Measurements from ENCODE around the gene GTPBP6. TPM values are rescaled to one million over a fixed set of nuclear protein-coding genes. Genes with fewer than 3 reads are reported as not detected.

Gene GTPBP6
- total and polyA plus RNA-seq, 4 donors = 11.8 to 79.1 (median 59.6) TPM

DNA sequence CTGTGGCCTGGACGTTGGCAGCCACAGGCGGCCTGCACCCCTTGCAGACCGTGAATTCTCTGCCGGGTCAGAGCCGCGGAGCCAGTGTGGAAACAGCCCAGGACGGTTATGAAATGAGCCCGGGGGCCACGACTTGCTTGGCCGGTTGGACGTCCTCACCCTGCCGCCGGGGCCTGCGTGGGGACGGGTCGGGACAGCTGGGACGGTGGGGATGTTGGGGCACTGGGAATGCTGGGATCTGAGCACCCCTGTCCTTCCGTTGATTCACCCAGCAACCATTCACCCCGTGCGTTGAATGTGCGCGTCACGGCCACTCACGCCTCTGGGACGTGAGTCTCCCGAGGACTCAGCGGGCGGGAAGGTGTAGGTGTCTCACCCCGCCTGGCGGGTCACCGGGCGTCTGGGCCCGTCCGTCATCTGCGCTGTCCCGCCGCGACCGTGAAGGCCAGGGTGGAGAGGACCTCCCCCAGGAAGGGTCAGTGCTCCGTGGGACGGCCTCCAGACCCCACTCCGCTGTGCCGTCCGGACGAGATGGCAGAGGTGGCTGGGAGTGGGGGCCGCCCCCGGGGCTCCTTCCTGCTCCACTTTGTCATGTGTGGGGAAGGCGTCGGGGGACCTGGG lies 41.9 kb downstream of the GTPBP6 start:
- Histone ChIP-seq H3K4me3 (peak overlapping the region; percentile 21), H3K36me3 (ENCODE audit: control insufficient read depth in 4 of 4, insufficient read depth in 4 of 4, low read length in 4 of 4) (no peaks in the 10 kb centered on the region), H3K27ac (ENCODE audit: low read depth in 1 of 2, low read length in 1 of 2) (peak overlapping the region; percentile 42 to 82), H3K4me1 (ENCODE audit: control insufficient read depth in 5 of 5, insufficient read depth in 5 of 5, low read length in 5 of 5) (peaks cover 0 to 15% (median 3%) of the 10 kb centered on the region in 5 donors), H3K9me3 (ENCODE audit: control insufficient read depth in 4 of 4, insufficient read depth in 3 of 4, low read length in 3 of 4) (no peaks in the 10 kb centered on the region), H3K27me3 (ENCODE audit: control insufficient read depth in 3 of 3, insufficient read depth in 3 of 3, low read length in 2 of 3) (peaks cover 0 to 6% (median 0%) of the 10 kb centered on the region in 3 donors), H3K9ac (ENCODE audit: insufficient read depth in 1 of 2, low read length in 2 of 2) (peak overlapping the region in 1 of 2 donors; percentile 25)
- peak in 2 of 3 donors; percentile 27 to 45 for DNase-seq
- ATAC-seq (ENCODE audit: insufficient read depth, low FRiP score) = peak; percentile 42
- TF ChIP-seq CTCF (IDR thresholded peaks at IDR 0.05; ENCODE audit: control extremely low read depth, extremely low read depth) = no peak
- WGBS, 2 donors = 1% methylated on average over 49 of the region's 49 CpGs

DNA sequence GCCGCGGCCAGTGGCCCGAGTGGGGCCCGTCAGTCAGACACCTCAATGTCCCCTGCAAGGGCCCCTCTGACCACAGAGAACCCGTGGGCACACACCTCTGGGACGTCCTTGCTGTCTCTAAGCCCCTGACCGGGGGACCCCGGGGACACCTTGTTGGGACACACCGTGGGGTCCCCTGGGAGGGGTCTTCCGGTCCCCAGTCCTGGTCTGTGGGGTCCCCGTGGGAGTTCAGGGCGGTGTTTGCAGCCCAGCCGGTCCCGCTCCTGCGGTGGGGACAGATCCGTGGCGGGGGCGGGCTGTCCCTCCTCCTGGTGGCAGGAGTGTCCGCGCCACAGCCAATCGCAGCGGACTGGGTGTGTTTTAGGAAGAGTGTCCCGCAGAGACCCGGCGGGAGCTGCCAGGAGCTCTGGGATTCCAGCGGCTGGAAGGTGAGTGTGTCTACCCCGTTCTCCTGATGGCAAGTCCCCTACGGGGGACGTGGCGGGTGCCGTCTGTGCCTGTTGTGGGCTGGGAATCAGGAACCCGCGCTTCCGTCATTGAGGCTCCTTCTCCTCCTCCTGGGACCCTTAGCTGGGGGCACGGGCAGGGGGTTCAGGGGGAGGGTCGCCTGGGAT lies 42.5 kb downstream of the GTPBP6 start:
- no peaks in the 10 kb centered on the region for H3K9me3 ChIP-seq (ENCODE audit: control insufficient read depth in 4 of 4, insufficient read depth in 3 of 4, low read length in 3 of 4)
- peak overlapping the region; percentile 80 to 82 for H3K27ac ChIP-seq (ENCODE audit: low read depth in 1 of 2, low read length in 1 of 2)
- ATAC-seq (ENCODE audit: insufficient read depth, low FRiP score) (peak; percentile 94), DNase-seq (peak; percentile 46 to 57 (median 54))
- peaks cover 0 to 6% (median 0%) of the 10 kb centered on the region in 3 donors for H3K27me3 ChIP-seq (ENCODE audit: control insufficient read depth in 3 of 3, insufficient read depth in 3 of 3, low read length in 2 of 3)
- no peaks in the 10 kb centered on the region for H3K36me3 ChIP-seq (ENCODE audit: control insufficient read depth in 4 of 4, insufficient read depth in 4 of 4, low read length in 4 of 4)
- 1% methylated on average over 36 of the region's 36 CpGs for WGBS, 2 donors
- H3K4me1 ChIP-seq (ENCODE audit: control insufficient read depth in 5 of 5, insufficient read depth in 5 of 5, low read length in 5 of 5) = peaks cover 0 to 15% (median 3%) of the 10 kb centered on the region in 5 donors
- TF ChIP-seq CTCF (IDR thresholded peaks at IDR 0.05; ENCODE audit: control extremely low read depth, extremely low read depth) = no peak
- peak overlapping the region in 1 of 2 donors; percentile 25 for H3K9ac ChIP-seq (ENCODE audit: insufficient read depth in 1 of 2, low read length in 2 of 2)
- H3K4me3 ChIP-seq = peak overlapping the region; percentile 21

- peaks cover 0 to 6% (median 0%) of the 10 kb centered on the region in 3 donors for H3K27me3 ChIP-seq (ENCODE audit: control insufficient read depth in 3 of 3, insufficient read depth in 3 of 3, low read length in 2 of 3)
- peaks cover 0 to 15% (median 3%) of the 10 kb centered on the region in 5 donors for H3K4me1 ChIP-seq (ENCODE audit: control insufficient read depth in 5 of 5, insufficient read depth in 5 of 5, low read length in 5 of 5)
- H3K36me3 ChIP-seq (ENCODE audit: control insufficient read depth in 4 of 4, insufficient read depth in 4 of 4, low read length in 4 of 4) = no peaks in the 10 kb centered on the region
- TF ChIP-seq CTCF (IDR thresholded peaks at IDR 0.05; ENCODE audit: control extremely low read depth, extremely low read depth) = no peak
- H3K9ac ChIP-seq (ENCODE audit: insufficient read depth in 1 of 2, low read length in 2 of 2) = no peak overlapping the region
- H3K4me3 ChIP-seq = no peak overlapping the region
- no peaks in the 10 kb centered on the region for H3K9me3 ChIP-seq (ENCODE audit: control insufficient read depth in 4 of 4, insufficient read depth in 3 of 4, low read length in 3 of 4)
- H3K27ac ChIP-seq (ENCODE audit: low read depth in 1 of 2, low read length in 1 of 2) = peak overlapping the region; percentile 76 to 80
- WGBS, 2 donors = 8 to 27% methylated on average over 31 to 32 of the region's 32 CpGs
- no peak for DNase-seq
- ATAC-seq (ENCODE audit: insufficient read depth, low FRiP score) = no peak
These were observed 43.1 kb downstream of the GTPBP6 start for GRCh38 chrX:275476-275966.

All from lung (tissue), 12 donors.